Upper lobe of right lung (tissue), 1 donor: ENCODE measurements around the gene MMP2. TPM values are rescaled to one million over a fixed set of nuclear protein-coding genes. Genes with fewer than 3 reads are reported as not detected.

Experiments used
- ATAC-seq: fragments of 200-7000 bp; cut with Tn5 transposase; one replicate; pipeline ENCODE4 v1.9.1; 2020; ENCODE audit warnings: mild to moderate bottlenecking, moderate library complexity
- DNase-seq: peaks from one replicate; pipeline ENCODE4 v3.0.0-alpha.2; 2020
- H3K27ac ChIP-seq: fragments of 200-600 bp; one replicate; pipeline ENCODE4 v1.8.0; 2022
- H3K27me3 ChIP-seq: fragments of 200-600 bp; one replicate; pipeline ENCODE4 v1.8.0; 2022; ENCODE audit warnings: mild to moderate bottlenecking
- H3K36me3 ChIP-seq: fragments of 200-600 bp; one replicate; pipeline ENCODE4 v1.8.0; 2022
- H3K4me1 ChIP-seq: fragments of 200-600 bp; one replicate; pipeline ENCODE4 v1.8.0; 2022
- H3K4me3 ChIP-seq: fragments of 200-600 bp; one replicate; pipeline ENCODE4 v1.8.0; 2022; ENCODE audit warnings: mild to moderate bottlenecking
- H3K9me3 ChIP-seq: fragments of 200-600 bp; one replicate; pipeline ENCODE4 v1.8.0; 2022
- CTCF ChIP-seq: fragments of 200-600 bp; IDR thresholded peaks from one replicate; pipeline ENCODE4 v1.8.0; 2022; ENCODE audit warnings: antibody characterized with exemption
- intact Hi-C: fragments of 100-400 bp; cut with DNase I; formaldehyde crosslinking; loops from one replicate; pipeline ENCODE4 v1.11.0; 2022
- total RNA-seq: library from RNA; stranded (reverse); fragmentation: NEBNext Ultra II Directional; extraction: Animal tissue kit (Norgen Biotek cat#: 25700); gene quantifications from one replicate; pipeline ENCODE4 v1.2.1, GENCODE V29; 2021
- donor health status: DM: no; HTN: yes; CAD: no; lungs with severe emphysema.

MMP2 gene
- total RNA-seq, 1 donor from 2014 or later = 353 TPM

DNA sequence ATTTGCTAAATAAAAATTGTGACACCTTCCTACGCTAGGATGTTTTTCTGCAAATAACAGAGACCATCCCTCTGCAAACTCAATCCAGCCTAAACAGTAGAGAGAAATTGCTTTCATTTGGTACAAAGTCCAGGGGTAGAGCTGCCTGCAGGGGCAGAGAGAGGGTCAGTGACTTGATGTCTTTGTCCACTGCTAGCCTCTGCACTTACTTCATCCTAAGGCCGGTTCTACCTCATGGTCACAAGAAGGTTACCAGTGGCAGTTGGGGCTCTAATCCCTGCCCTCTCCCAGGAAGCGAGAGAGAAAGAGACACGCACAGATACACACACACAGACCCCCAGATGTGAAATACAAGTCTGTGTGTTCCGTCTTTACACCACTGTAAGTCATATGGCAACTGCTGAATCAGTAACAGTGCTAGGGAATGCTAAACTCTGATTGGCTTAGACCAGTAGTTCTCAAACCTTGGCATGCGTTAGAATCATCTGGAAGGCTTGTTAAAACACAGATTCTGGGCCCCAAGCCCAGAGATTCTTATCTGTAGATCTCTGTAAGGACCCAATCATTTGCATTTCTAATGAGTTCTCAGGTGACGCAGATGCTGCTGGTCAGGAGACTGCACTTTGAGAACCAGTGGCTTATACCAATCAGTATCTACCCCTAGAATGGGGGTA lies 16.8 kb downstream of the MMP2 start:
- peaks cover 15% of the 10 kb centered on the region for H3K4me1 ChIP-seq
- H3K27ac ChIP-seq = no peak overlapping the region
- intact Hi-C loops = no loop called here
- ATAC-seq (peak; percentile 77), DNase-seq (no peak)
- H3K27me3 ChIP-seq = no peaks in the 10 kb centered on the region
- H3K36me3 ChIP-seq = peaks cover 22% of the 10 kb centered on the region
- no peak for TF ChIP-seq CTCF
- H3K4me3 ChIP-seq = no peak overlapping the region
- H3K9me3 ChIP-seq = no peaks in the 10 kb centered on the region

GRCh38 chr16:55496509-55497145 lies 17.6 kb downstream of the MMP2 start:
- intact Hi-C loops = no loop called here
- no peak overlapping the region for H3K4me3 ChIP-seq
- H3K27ac ChIP-seq = no peak overlapping the region
- H3K4me1 ChIP-seq = peaks cover 17% of the 10 kb centered on the region
- no peaks in the 10 kb centered on the region for H3K27me3 ChIP-seq
- H3K36me3 ChIP-seq = peaks cover 18% of the 10 kb centered on the region
- H3K9me3 ChIP-seq = no peaks in the 10 kb centered on the region
- TF ChIP-seq CTCF = no peak
- no peak for DNase-seq
- ATAC-seq = no peak

GRCh38 chr16:55497558-55497957 lies 18.6 kb downstream of the MMP2 start:
- Histone ChIP-seq H3K4me1 (peaks cover 21% of the 10 kb centered on the region), H3K27ac (no peak overlapping the region), H3K4me3 (no peak overlapping the region), H3K27me3 (no peaks in the 10 kb centered on the region), H3K9me3 (no peaks in the 10 kb centered on the region), H3K36me3 (peaks cover 18% of the 10 kb centered on the region)
- ATAC-seq (no peak), DNase-seq (no peak)
- no peak for TF ChIP-seq CTCF
- intact Hi-C loops = no loop called here

DNA sequence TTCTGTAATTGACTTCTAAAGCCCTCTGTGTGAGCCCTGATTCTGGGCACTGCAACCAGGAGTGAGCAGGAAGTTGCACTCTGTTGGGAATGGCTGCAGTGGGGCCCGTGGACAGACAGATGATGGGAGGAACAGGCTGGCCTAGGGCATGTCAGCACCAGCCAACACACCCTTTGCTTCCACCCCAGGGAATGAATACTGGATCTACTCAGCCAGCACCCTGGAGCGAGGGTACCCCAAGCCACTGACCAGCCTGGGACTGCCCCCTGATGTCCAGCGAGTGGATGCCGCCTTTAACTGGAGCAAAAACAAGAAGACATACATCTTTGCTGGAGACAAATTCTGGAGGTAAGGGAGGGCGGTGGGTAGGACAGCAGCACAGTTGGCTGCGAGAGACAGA lies 19.1 kb downstream of the MMP2 start:
- H3K4me1 ChIP-seq = peaks cover 26% of the 10 kb centered on the region
- no peak overlapping the region for H3K27ac ChIP-seq
- H3K9me3 ChIP-seq = no peaks in the 10 kb centered on the region
- no peak overlapping the region for H3K4me3 ChIP-seq
- ATAC-seq (no peak), DNase-seq (no peak)
- H3K36me3 ChIP-seq = peaks cover 17% of the 10 kb centered on the region
- H3K27me3 ChIP-seq = no peaks in the 10 kb centered on the region
- intact Hi-C loops = no loop called here
- no peak for TF ChIP-seq CTCF

GRCh38 chr16:55499281-55499680 lies 20.3 kb downstream of the MMP2 start:
- ATAC-seq = no peak
- H3K9me3 ChIP-seq = no peaks in the 10 kb centered on the region
- H3K27ac ChIP-seq = no peak overlapping the region
- H3K27me3 ChIP-seq = no peaks in the 10 kb centered on the region
- peaks cover 35% of the 10 kb centered on the region for H3K4me1 ChIP-seq
- TF ChIP-seq CTCF = no peak
- peaks cover 5% of the 10 kb centered on the region for H3K36me3 ChIP-seq
- H3K4me3 ChIP-seq = no peak overlapping the region
- intact Hi-C loops = no loop called here
- DNase-seq = no peak
